Gastroesophageal sphincter (tissue), 3 donors: ENCODE data around the gene ENG.

ENCODE experiments used
- POLR2A ChIP-seq, 2 donors: fragments of 450-650 bp; IDR thresholded peaks; one replicate each; pipeline ENCODE4 v1.6.1; 2017; ENCODE audit warnings: antibody characterized with exemption in 2 of 2, mild to moderate bottlenecking in 2 of 2, moderate library complexity in 1 of 2
- POLR2AphosphoS5 ChIP-seq: sonication (generic); formaldehyde crosslinking; IDR thresholded peaks from one replicate; pipeline ENCODE4 v1.6.1; 2017; ENCODE audit warnings: antibody characterized with exemption
- TF ChIP-seq, protein P1 (sequence below), 4 experiments: fragments of 200-600 bp in 2 of 4; fragments of 450-650 bp in 2 of 4; sonication (generic) in 1 of 4; IDR thresholded peaks; one replicate each; pipeline ENCODE4 v1.5.1; 2017 to 2019; ENCODE audit warnings: antibody characterized with exemption in 4 of 4, mild to moderate bottlenecking in 2 of 4, moderate library complexity in 2 of 4

DNA sequence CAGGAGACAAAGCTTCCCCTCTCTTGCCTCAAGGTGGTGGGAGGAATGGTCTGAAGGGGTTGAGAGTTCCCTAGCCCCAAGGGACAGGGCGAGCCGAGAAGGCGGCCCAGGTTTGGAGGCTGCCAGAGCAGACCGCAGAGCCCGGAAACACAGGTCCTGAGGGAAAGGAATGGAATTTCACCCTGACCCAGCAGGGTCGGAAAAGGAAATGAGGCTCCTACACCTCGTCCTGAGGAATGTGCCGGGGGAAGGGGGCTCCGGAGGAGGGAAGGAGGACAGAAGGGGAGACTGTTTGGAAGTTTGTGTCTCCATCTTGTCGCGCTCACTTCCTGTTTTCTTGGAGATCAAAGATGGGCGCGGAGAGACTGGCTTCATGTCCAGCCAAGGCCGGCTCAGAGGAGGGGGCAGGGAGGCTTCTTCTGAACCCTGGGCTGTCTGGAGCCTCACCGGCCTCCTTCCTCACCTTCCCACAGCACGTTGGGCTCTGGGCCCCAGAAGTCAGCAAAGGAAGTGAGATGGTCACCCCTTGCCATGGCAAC, 9.6 kb downstream of the ENG start:
- TF ChIP-seq POLR2A (IDR thresholded peaks at IDR 0.05) (no peak), POLR2AphosphoS5 (peak; percentile 35)
- TF ChIP-seq, protein P1, sequence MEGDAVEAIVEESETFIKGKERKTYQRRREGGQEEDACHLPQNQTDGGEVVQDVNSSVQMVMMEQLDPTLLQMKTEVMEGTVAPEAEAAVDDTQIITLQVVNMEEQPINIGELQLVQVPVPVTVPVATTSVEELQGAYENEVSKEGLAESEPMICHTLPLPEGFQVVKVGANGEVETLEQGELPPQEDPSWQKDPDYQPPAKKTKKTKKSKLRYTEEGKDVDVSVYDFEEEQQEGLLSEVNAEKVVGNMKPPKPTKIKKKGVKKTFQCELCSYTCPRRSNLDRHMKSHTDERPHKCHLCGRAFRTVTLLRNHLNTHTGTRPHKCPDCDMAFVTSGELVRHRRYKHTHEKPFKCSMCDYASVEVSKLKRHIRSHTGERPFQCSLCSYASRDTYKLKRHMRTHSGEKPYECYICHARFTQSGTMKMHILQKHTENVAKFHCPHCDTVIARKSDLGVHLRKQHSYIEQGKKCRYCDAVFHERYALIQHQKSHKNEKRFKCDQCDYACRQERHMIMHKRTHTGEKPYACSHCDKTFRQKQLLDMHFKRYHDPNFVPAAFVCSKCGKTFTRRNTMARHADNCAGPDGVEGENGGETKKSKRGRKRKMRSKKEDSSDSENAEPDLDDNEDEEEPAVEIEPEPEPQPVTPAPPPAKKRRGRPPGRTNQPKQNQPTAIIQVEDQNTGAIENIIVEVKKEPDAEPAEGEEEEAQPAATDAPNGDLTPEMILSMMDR (IDR thresholded peaks at IDR 0.05) = no peak
